IMR-90 (cell line): ENCODE measurements around the gene FSIP1. TPM values are rescaled to one million over a fixed set of nuclear protein-coding genes. Genes with fewer than 3 reads are reported as not detected.

Experiments
- ATAC-seq: fragments of 200-7000 bp; cut with Tn5 transposase; 2 replicates; pipeline ENCODE4 v1.9.1; 2020; ENCODE audit warnings: low read depth, mild to moderate bottlenecking, moderate library complexity
- Bru-seq: library from RNA; stranded (reverse); fragments of 400-500 nt; gene quantifications from one replicate; lab custom pipeline; 2021; lab: Mats Ljungman, UMichigan
- BruChase-seq, 2 experiments: library from RNA; stranded (reverse); fragments of 400-500 nt; gene quantifications; one replicate each; lab custom pipeline; 2021; lab: Mats Ljungman, UMichigan
- BruUV-seq: library from RNA; stranded (reverse); fragments of 400-500 nt; replicated peaks from 2 replicates; lab custom pipeline; 2021; lab: Mats Ljungman, UMichigan
- CTCF ChIA-PET: fragments of 300-600 bp; formaldehyde crosslinking; extraction: SDS; loops from one replicate; lab custom pipeline; 2021; ENCODE audit warnings: antibody characterized with exemption; lab: Yijun Ruan, JAX
- POLR2A ChIA-PET: fragments of 300-600 bp; sonication (Branson Sonifier 250); formaldehyde crosslinking; loops from one replicate; lab custom pipeline; 2022; ENCODE audit warnings: antibody characterized with exemption; ENCODE audit not compliant: unreplicated experiment; lab: Charles Lee
- DNase-seq: peaks from one replicate; pipeline ENCODE4 v3.0.0; 2013
- H2AFZ ChIP-seq: replicated peaks from 2 replicates; pipeline ENCODE3; 2013; ENCODE audit warnings: low read length, mild to moderate bottlenecking; ENCODE audit not compliant: poor library complexity
- H2AK5ac ChIP-seq: 2 replicates; pipeline ENCODE4 v1.6.1; 2013; ENCODE audit warnings: low read depth, low read length, inconsistent platforms
- H2AK9ac ChIP-seq: replicated peaks from 2 replicates; pipeline ENCODE3; 2013; ENCODE audit warnings: mild to moderate bottlenecking, low read depth, low read length, moderate library complexity; ENCODE audit not compliant: poor library complexity
- H2BK120ac ChIP-seq: 2 replicates; pipeline ENCODE4 v1.6.1; 2013; ENCODE audit warnings: low read depth, low read length, inconsistent platforms
- H2BK15ac ChIP-seq: 3 replicates; pipeline ENCODE4 v1.6.1; 2013; ENCODE audit warnings: low read depth, low read length, inconsistent platforms
- H2BK20ac ChIP-seq: 2 replicates; pipeline ENCODE4 v1.6.1; 2013; ENCODE audit warnings: low read depth, mild to moderate bottlenecking, inconsistent platforms, low read length, moderate library complexity
- H2BK5ac ChIP-seq: 2 replicates; pipeline ENCODE4 v1.6.1; 2013; ENCODE audit warnings: mild to moderate bottlenecking, low read depth, low read length, inconsistent platforms; ENCODE audit not compliant: poor library complexity, severe bottlenecking
- H3K14ac ChIP-seq: replicated peaks from 2 replicates; pipeline ENCODE4 v1.6.1; 2013; ENCODE audit warnings: low read depth, low read length, inconsistent platforms
- H3K18ac ChIP-seq: 2 replicates; pipeline ENCODE4 v1.6.1; 2013; ENCODE audit warnings: low read depth, low read length, control low read depth
- H3K23ac ChIP-seq: 2 replicates; pipeline ENCODE4 v1.6.1; 2013; ENCODE audit warnings: low read depth, low read length, inconsistent platforms
- H3K27ac ChIP-seq: 2 replicates; pipeline ENCODE4 v1.5.1; 2013; ENCODE audit warnings: mild to moderate bottlenecking, control low read depth, low read length; ENCODE audit not compliant: insufficient read depth
- H3K27me3 ChIP-seq: 2 replicates; pipeline ENCODE4 v1.6.1; 2013; ENCODE audit warnings: low read length; ENCODE audit not compliant: control insufficient read depth, insufficient read depth
- H3K36me3 ChIP-seq: 2 replicates; pipeline ENCODE4 v1.6.1; 2013; ENCODE audit warnings: low read length, mixed read lengths; ENCODE audit not compliant: control insufficient read depth, insufficient read depth
- H3K4ac ChIP-seq: 2 replicates; pipeline ENCODE4 v1.6.1; 2013; ENCODE audit warnings: low read depth, low read length, inconsistent platforms
- H3K4me1 ChIP-seq: 2 replicates; pipeline ENCODE4 v1.6.1; 2013; ENCODE audit warnings: low read length, mixed read lengths; ENCODE audit not compliant: control insufficient read depth, insufficient read depth
- H3K4me2 ChIP-seq: 2 replicates; pipeline ENCODE4 v1.6.1; 2013; ENCODE audit warnings: low read depth, mild to moderate bottlenecking, control low read depth, low read length, moderate library complexity
- H3K4me3 ChIP-seq: 2 replicates; pipeline ENCODE4 v1.5.1; 2013; ENCODE audit warnings: low read depth, mild to moderate bottlenecking, control low read depth, low read length, moderate library complexity; ENCODE audit not compliant: insufficient read depth
- H3K56ac ChIP-seq: 2 replicates; pipeline ENCODE4 v1.6.1; 2013; ENCODE audit warnings: low read length, inconsistent platforms; ENCODE audit not compliant: insufficient read depth; ENCODE audit errors: extremely low read depth
- H3K79me1 ChIP-seq, 2 experiments: 2 replicates each; pipeline ENCODE4 v1.6.1; 2013; ENCODE audit warnings: low read length in 2 of 2, inconsistent platforms in 1 of 2, low read depth in 1 of 2
- H3K9ac ChIP-seq: 2 replicates; pipeline ENCODE4 v1.6.1; 2013; ENCODE audit warnings: low read depth, low read length, control low read depth
- H3K9me1 ChIP-seq: 2 replicates; pipeline ENCODE4 v1.6.1; 2013; ENCODE audit warnings: low read length, inconsistent platforms; ENCODE audit not compliant: insufficient read depth
- H3K9me3 ChIP-seq: 2 replicates; pipeline ENCODE4 v1.6.1; 2013; ENCODE audit warnings: low read length; ENCODE audit not compliant: control insufficient read depth, insufficient read depth
- H4K20me1 ChIP-seq: 2 replicates; pipeline ENCODE4 v1.6.1; 2013; ENCODE audit warnings: low read length, inconsistent platforms; ENCODE audit not compliant: insufficient read depth
- H4K5ac ChIP-seq: 2 replicates; pipeline ENCODE4 v1.6.1; 2013; ENCODE audit warnings: mild to moderate bottlenecking, low read depth, low read length, control low read depth
- H4K8ac ChIP-seq, 2 experiments: 2 replicates each; pipeline ENCODE4 v1.6.1; 2013; ENCODE audit warnings: low read depth in 2 of 2, low read length in 2 of 2, control low read depth in 1 of 2, inconsistent platforms in 1 of 2
- H4K91ac ChIP-seq: 2 replicates; pipeline ENCODE4 v1.6.1; 2013; ENCODE audit warnings: low read depth, low read length, inconsistent platforms; ENCODE audit not compliant: insufficient read depth
- BHLHE40 ChIP-seq: fragments of 150-350 bp; IDR thresholded peaks from 2 replicates; pipeline ENCODE4 v1.6.1; 2016; ENCODE audit warnings: mild to moderate bottlenecking, low read depth, low read length
- ELK1 ChIP-seq: fragments of 150-350 bp; IDR thresholded peaks from 2 replicates; pipeline ENCODE4 v1.6.1; 2016; ENCODE audit warnings: low read depth, mild to moderate bottlenecking, low read length, moderate library complexity, borderline replicate concordance
- MAZ ChIP-seq: IDR thresholded peaks from 2 replicates; pipeline ENCODE4 v1.6.1; 2012; ENCODE audit warnings: low read depth, mild to moderate bottlenecking, low read length, improper control_type of control experiment, moderate library complexity, borderline replicate concordance
- MXI1 ChIP-seq: IDR thresholded peaks from 2 replicates; pipeline ENCODE4 v1.6.1; 2012; ENCODE audit warnings: low read depth, mild to moderate bottlenecking, low read length, moderate library complexity, borderline replicate concordance
- POLR2A ChIP-seq: IDR thresholded peaks from 2 replicates; pipeline ENCODE4 v1.6.1; 2012; ENCODE audit warnings: mild to moderate bottlenecking, low read depth, low read length
- RFX5 ChIP-seq: IDR thresholded peaks from 2 replicates; pipeline ENCODE4 v1.8.0; 2012; ENCODE audit warnings: low read depth, mild to moderate bottlenecking, low read length, moderate library complexity
- WGBS, 2 experiments: methylation state at CpG; one replicate each; pipeline versions ENCODE4 v1.1.5 to v1.1.7; 2013; ENCODE audit warnings: missing lambda C conversion rate in 2 of 2; ENCODE audit not compliant: insufficient read length in 1 of 2; ENCODE audit errors: extremely low coverage in 2 of 2; 5-methylcytosine and 5-hydroxymethylcytosine counted together
- dilution Hi-C: fragments of 300-500 bp; cut with HindIII; formaldehyde crosslinking; loops from one replicate; pipeline ENCODE4 v1.14.3; 2018; ENCODE audit warnings: low sequenced_read_pairs; ENCODE audit not compliant: unreplicated experiment
- in situ Hi-C: fragments of 300-500 bp; cut with MboI; formaldehyde crosslinking; loops from 3 replicates; pipeline ENCODE4 v1.14.3; 2019; ENCODE audit warnings: low sequenced_read_pairs, inconsistent platforms, mixed read lengths
- intact Hi-C: fragments of 100-400 bp; cut with micrococcal nuclease; formaldehyde crosslinking; loops from 2 replicates; pipeline ENCODE4 v1.10.0; 2022
- long read RNA-seq: library from polyadenylated mRNA; unstranded; transcript quantifications from one replicate; pipeline ENCODE4 v2.0.0, GENCODE V29; 2021; ENCODE audit not compliant: unreplicated experiment
- polyA plus RNA-seq, 3 experiments: library from polyadenylated mRNA; depleted of rRNA; stranded (reverse); fragments of >200 nt; gene quantifications; 2 replicates each; pipeline ENCODE4 v1.2.3, GENCODE V29; 2012; ENCODE audit warnings: low replicate concordance in 1 of 3
- total RNA-seq: library from RNA; depleted of rRNA; stranded (reverse); fragments of >200 nt; gene quantifications from 2 replicates; pipeline ENCODE4 v1.2.3, GENCODE V29; 2012; rRNA removed
- TF ChIP-seq, protein P1 (sequence below): conservative IDR thresholded peaks from 2 replicates; pipeline ENCODE4 v1.5.1; 2012; ENCODE audit warnings: mild to moderate bottlenecking, low read depth, low read length, improper control_type of control experiment
- TF ChIP-seq, protein P2 (sequence below): fragments of 150-350 bp; IDR thresholded peaks from 2 replicates; pipeline ENCODE4 v1.6.1; 2017; ENCODE audit warnings: mild to moderate bottlenecking, antibody characterized with exemption, low read length, low read depth

Gene FSIP1
- total RNA-seq, result 0.18 and 0.56 TPM in 2 replicates
- polyA plus RNA-seq (2012; rRNA removed), result 0.03 and 0.10 TPM in 2 replicates
- polyA plus RNA-seq (2012; cell fraction: cytosol; rRNA removed), result 0.01 and 0.02 TPM in 2 replicates
- 0.11 TPM in 1 of 2 replicates, not detected in the other for polyA plus RNA-seq (2012; cell fraction: nucleus; rRNA removed; ENCODE audit: low replicate concordance)
- Bru-seq, nascent RNA, result percentile 33 among the genes with signal in this experiment
- BruChase-seq, experiment 1, labeled RNA remaining after a 6-hour chase, result percentile 27 among the genes with signal in this experiment
- BruChase-seq, experiment 2, labeled RNA remaining after a 2-hour chase, result percentile 30 among the genes with signal in this experiment
- long read RNA-seq, partial matches to known transcripts, result 0 of 8 reads
- long read RNA-seq, other reads (novel, unspliced or antisense), result 8 of 8 reads

DNA sequence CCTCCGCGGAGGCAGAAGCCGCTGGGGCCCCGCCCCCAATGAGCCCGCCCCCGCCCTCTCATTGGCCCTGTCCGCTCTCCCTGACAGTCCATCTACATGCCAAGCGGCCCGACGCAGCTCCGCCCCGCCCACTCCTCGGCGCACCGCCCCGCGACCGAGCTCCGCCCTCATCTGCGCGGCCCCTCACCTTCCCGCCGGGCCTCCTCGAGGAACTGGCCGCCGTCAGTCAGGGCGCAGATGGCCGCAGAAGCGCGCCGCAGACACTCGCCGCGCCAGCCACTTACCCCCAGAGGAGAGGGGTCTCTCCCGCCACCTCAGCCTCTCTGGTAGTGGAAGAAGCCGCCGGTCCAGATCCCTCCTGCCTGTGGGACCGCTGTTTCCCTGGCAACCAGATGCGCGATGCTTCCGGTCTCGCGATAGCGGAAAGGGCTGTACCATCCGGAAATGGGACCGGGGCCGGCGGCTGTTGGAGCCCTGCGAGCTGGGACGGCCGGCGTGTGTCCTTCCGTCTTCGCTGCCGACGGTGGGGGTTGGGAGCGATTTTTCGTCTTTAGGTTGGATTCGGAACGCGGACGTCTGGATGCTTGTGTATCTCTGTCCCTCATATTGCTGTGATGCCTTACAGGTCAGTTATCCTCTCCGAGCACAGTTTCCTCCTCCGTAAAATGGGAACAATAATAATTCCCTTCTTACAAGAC, at the start of gene FSIP1:
FSIP1 (minus strand) TSS at position 401 of the 698 bp plus-strand sequence. CDS start 6,317 bp downstream, outside the sequence.
- DNase-seq (peak; percentile 96), ATAC-seq (peak; percentile 98)
- Histone ChIP-seq H3K79me1 (peaks cover 8 to 38% of the 10 kb centered on the region in 2 experiments), H3K4me2 (peak within 1 kb of the TSS; percentile 97), H3K9me1 (no peaks in the 10 kb centered on the region), H2BK15ac (peak within 1 kb of the TSS; percentile 95), H3K18ac (peak within 1 kb of the TSS; percentile 97), H3K4me3 (peak within 1 kb of the TSS; percentile 93), H3K9ac (peak within 1 kb of the TSS; percentile 95), H4K5ac (peak within 1 kb of the TSS; percentile 94), H4K20me1 (no peaks in the 10 kb centered on the region), H2BK5ac (peak within 1 kb of the TSS; percentile 90), H3K4ac (peak within 1 kb of the TSS; percentile 92), H4K91ac (peak within 1 kb of the TSS; percentile 81), H3K14ac (peak within 1 kb of the TSS; percentile 96), H3K56ac (peak within 1 kb of the TSS; percentile 96), H3K4me1 (peaks cover 14% of the 10 kb centered on the region), H2AK5ac (peak within 1 kb of the TSS; percentile 62; the same call in 1 of the 2 replicates), H3K9me3 (no peaks in the 10 kb centered on the region), H2BK20ac (peak within 1 kb of the TSS; percentile 9), H3K36me3 (no peaks in the 10 kb centered on the region), H2AK9ac (peak within 1 kb of the TSS; percentile 84), H3K27ac (peak within 1 kb of the TSS; percentile 80), H2BK120ac (peak within 1 kb of the TSS; percentile 76), H2AFZ (peak within 1 kb of the TSS; percentile 92), H3K27me3 (no peaks in the 10 kb centered on the region), H3K23ac (peak within 1 kb of the TSS; percentile 98), H4K8ac (peak within 1 kb of the TSS; percentile 85 to 98)
- dilution Hi-C loops (no loop called here), in situ Hi-C loops (loop anchor here (10.0 kb wide), 1 partner anchor 172 kb away; no protein-coding TSS in a partner anchor), intact Hi-C loops (loop anchor here (10.0 kb wide), 3 partner anchors 222 to 1078 kb away; partner anchors contain the start of gene BMF)
- 0% methylated on average over 30 of the region's 64 CpGs; no CpG with 5 or more reads in 1 of the 2 experiments for WGBS, 2 experiments
- ChIA-PET CTCF (interaction anchor here (1.2 kb wide), 1 partner anchor 26 kb away, joined by 4 read pairs; no protein-coding TSS in a partner anchor), POLR2A (no interaction called here)
- TF ChIP-seq MAZ (peak; percentile 40; the same call in 1 of the 2 replicates), MXI1 (peak; percentile 70; the same call in 1 of the 2 replicates), ELK1 (0 out of 2 replicates have a peak, but pooled peaks have one; percentile 54), POLR2A (no peak), BHLHE40 (peak; percentile 91), RFX5 (peak; percentile 59; the same call in 1 of the 2 replicates)
- TF ChIP-seq, protein P1, sequence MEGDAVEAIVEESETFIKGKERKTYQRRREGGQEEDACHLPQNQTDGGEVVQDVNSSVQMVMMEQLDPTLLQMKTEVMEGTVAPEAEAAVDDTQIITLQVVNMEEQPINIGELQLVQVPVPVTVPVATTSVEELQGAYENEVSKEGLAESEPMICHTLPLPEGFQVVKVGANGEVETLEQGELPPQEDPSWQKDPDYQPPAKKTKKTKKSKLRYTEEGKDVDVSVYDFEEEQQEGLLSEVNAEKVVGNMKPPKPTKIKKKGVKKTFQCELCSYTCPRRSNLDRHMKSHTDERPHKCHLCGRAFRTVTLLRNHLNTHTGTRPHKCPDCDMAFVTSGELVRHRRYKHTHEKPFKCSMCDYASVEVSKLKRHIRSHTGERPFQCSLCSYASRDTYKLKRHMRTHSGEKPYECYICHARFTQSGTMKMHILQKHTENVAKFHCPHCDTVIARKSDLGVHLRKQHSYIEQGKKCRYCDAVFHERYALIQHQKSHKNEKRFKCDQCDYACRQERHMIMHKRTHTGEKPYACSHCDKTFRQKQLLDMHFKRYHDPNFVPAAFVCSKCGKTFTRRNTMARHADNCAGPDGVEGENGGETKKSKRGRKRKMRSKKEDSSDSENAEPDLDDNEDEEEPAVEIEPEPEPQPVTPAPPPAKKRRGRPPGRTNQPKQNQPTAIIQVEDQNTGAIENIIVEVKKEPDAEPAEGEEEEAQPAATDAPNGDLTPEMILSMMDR, result no peak
- TF ChIP-seq, protein P2, sequence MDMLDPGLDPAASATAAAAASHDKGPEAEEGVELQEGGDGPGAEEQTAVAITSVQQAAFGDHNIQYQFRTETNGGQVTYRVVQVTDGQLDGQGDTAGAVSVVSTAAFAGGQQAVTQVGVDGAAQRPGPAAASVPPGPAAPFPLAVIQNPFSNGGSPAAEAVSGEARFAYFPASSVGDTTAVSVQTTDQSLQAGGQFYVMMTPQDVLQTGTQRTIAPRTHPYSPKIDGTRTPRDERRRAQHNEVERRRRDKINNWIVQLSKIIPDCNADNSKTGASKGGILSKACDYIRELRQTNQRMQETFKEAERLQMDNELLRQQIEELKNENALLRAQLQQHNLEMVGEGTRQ, result 0 out of 2 replicates have a peak, but pooled peaks have one; percentile 18
- BruUV-seq, result no TSS peak
